Erythroblast (primary cell): ENCODE data around the gene PEAR1.
"Not testable (repeated sequence)": the region's sequence is repeated elsewhere in the genome, so short reads cannot be mapped to it uniquely, and the experiment has no call there.

Source experiments
- DNase-seq, 2 experiments: peaks; one replicate each; lab custom pipeline; 2025; lab: John Stamatoyannopoulos, UW
- GATA1 ChIP-seq: IDR thresholded peaks from 2 replicates; pipeline ENCODE4 v1.6.1; 2011; ENCODE audit warnings: low read depth, mild to moderate bottlenecking, control low read depth, low read length, moderate library complexity
- POLR2A ChIP-seq: IDR thresholded peaks from 2 replicates; pipeline ENCODE4 v1.6.1; 2011; ENCODE audit warnings: mild to moderate bottlenecking, low read length

PEAR1 gene

DNA sequence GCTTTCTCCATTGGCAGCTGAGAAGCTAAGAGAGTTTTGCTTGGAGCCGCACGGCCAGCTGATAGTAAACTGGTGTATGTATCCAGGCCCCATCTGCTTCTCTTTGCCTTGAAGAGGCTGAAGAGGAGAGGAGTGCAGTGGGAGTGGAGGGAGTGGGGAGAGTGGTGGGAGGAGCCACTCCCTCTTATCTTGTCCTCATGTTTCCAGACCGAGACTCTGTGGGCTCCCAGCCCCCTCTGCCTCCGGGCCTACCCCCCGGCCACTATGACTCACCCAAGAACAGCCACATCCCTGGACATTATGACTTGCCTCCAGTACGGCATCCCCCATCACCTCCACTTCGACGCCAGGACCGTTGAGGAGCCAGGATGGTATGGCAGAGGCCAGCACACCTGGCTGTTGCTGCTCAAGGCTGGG is 20.9 kb downstream of the PEAR1 start:
- TF ChIP-seq POLR2A = no peak
- no peak for TF ChIP-seq GATA1
- DNase-seq = peak; percentile 26 to 34

DNA sequence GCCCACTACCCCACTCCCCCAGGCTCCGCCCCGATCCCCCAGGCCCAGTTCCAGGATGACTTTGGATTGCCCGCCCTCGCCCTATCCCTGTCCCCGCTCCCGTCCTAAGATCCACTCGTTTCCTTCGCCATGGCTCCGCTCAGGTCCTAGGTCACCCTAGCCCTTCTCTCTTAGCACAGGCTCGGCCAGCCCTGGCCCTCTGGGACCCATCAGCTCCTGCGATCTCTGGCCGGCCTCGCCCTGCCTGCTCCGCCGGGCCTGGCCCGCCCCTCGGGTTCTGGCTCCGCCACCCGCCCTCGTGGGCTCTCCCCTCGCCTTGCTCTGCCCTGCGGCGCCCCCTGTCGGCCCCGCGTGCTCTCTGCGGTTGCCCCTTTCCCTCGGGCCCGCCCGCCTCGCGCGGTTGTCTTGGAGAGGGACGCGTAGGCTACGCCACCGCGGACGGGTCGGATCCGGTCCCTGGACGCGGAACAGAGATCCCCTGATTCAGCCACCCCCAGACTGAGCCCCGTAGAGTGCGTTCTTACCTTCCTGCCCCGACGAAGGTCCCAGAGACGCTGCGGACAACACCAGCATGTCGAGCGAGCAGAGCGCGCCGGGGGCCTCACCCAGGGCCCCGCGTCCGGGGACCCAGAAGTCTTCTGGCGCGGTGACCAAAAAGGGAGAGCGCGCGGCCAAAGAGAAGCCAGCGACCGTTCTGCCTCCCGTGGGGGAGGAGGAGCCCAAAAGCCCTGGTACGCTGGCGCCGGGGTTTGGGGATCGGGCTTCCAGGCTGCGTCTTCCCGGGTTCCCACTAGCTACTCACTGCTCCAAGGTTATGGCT is 26.9 kb downstream of the PEAR1 start, which contains the start of gene LRRC71:
Gene LRRC71 (plus strand): TSS at position 400 of the 820 bp plus-strand sequence. CDS start 172 bp downstream, at position 572.
- TF ChIP-seq POLR2A (no peak), GATA1 (peak; percentile 48)
- peak; percentile 89 to 92 for DNase-seq

DNA sequence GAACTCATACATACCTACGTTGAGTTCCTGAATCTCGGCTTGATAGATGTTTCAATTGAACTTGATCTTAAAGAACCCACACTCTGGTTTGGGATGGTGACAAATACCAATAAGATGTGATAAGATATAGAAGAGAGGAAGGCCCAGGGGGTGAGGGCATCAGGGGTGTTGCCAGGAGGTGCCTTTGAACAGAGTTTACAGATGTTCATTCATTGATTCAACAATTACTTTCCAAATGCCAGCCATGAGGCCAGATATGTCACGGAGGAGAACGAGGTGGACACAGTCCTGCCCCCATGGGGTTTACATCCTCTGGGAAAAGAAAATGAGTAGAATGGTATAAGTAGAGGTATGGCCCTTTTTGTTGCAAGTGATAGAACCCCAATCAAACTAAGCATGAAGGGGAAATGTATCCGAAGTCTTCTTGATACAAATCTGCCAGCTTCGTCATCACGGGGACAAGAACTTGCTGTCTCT is 27.6 kb downstream of the PEAR1 start:
- TF ChIP-seq GATA1 (no peak), POLR2A (no peak)
- no peak for DNase-seq

DNA sequence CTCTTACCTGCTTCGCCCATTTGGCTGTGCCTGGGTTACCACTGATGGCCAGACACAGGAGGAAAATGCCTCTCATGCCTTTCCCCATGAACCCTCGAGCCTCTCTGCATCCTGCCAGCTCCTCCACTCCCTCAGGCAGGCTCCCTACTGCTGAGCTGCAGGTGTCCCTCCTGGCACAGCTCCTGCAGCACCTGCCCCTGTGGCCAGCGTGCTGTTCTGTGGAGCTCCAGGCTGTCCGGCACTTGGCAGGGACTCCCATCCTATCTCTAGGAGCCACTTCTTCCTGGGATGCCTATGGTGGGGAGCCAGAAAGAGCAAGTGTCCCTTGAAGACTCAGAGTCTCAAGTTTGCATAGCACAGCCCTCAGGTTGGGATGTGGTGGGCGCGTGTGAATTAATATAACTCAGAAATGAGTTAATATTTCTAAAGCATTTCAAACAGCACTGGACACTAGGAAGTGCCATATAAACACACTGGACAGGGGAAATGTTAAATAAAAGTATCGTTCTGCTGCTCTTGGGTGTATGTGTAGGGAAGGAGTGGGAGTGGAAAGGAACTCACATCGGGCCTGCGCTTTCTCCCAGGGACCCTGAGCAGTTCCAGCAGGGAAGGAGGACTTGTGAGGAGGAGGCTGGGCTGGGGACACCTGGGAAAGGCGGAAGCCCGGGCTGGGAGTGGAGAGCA is 29.6 kb downstream of the PEAR1 start:
- TF ChIP-seq POLR2A (no peak), GATA1 (no peak)
- no peak for DNase-seq

DNA sequence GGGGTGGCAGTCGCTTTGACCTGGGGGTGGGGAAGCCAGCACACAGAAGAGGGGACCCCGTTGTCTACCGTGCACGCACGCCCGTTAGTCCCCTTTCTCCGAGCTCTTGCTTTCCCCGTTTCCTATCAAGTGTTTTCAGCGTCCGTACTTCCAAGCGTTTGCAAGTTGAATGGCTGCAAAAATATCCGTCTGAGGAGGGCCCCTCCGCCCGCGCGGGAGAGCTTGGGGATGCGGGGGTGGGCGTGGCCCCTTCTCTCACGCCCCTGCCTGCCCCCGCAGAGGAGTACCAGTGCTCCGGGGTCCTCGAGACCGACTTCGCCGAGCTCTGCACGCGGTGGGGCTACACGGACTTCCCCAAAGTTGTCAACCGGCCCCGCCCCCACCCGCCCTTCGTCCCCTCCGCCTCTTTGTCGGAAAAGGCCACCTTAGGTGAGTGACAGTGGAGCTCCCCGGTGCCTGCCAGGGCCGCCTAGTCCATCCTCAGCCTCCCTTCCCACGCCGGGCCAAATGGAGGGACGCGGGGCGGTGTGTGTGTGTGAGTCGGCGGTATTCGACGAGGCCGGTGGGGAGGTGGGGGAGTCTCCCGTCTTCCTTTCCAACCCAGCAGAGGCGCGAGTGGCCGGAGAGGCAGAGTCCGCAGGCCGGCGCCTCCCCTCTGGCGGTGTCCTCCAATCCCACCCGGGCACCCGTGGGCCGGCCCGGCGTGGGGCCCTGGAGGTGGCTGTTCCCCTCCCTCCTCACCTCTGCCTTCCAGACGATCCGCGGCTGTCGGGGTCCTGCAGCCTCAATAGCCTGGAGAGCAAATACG is 30.4 kb downstream of the PEAR1 start:
- TF ChIP-seq GATA1 = no peak
- TF ChIP-seq POLR2A = no peak
- no peak for DNase-seq

DNA sequence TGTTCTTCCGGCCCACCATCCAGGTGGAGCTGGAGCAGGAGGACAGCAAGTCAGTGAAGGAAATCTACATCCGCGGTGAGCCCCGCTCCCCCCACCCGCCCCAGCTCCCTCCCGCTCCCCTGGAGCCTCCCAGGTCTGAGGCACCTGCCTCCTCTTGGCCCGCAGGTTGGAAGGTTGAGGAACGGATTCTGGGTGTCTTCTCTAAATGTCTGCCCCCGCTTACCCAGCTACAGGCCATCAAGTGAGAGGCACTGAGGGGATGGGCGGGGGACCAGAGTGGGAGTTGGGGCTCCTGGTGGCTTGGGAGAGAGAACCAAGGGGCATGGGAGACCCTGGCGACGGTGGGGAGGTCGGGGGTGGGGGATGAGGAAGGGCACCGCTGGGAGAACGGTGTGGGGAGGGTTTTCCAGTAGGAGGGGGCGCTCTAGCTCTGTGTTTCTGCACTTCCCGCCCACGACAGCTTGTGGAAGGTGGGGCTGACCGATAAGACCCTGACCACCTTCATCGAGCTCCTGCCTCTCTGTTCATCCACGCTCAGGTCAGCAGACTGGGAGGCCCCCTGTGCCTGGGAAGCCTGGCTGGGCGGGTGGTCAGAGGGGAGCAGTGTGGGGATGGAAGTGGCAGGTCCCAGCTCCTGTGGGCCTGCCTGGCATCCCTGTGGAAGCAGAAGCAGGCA is 31.1 kb downstream of the PEAR1 start:
- TF ChIP-seq POLR2A (no peak), GATA1 (no peak)

DNA sequence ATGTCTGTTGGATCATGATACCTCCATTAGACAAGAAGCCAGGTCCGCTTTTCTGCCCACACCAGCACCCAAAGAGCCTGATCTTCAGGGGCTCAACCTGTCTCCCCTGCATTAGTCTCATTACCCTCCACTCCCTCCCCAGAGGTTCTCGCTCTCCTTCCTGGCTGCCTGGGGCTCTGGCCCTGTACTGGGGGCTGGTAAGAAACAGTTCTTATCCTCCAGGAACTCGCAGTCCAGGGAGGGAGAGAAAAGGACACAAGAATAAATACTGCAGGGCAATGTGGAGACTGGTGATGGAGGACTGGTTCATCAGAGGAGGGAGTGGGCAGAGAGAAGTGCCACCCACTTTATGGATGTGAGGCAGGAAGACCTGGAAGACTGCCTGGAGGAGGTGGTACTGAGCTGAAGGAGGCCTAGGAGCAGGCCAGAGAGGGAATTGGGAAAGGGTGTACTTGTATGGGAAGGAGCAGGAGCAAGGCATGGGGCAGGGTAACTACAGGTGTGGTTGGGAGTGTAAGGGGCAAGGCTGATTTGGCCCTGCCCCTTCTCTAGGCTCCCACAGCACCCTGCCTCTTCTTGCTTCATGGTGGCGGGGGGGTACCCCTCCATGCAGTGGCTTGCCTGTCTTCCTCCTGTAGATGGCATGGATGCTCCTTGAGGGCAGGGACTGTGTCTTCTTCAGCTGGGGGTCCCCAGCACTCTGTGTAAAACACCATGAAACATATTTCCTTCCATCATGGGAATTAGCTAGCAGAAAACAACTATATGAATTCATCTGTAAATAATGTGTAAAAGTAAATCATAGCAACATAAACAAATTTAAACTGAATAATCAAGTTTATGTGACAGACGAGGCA is 31.9 kb downstream of the PEAR1 start:
- no peak for TF ChIP-seq POLR2A
- no peak for TF ChIP-seq GATA1

More for the DNA sequence above, 31.1 kb downstream of the PEAR1 start:
- no peak for DNase-seq

DNA sequence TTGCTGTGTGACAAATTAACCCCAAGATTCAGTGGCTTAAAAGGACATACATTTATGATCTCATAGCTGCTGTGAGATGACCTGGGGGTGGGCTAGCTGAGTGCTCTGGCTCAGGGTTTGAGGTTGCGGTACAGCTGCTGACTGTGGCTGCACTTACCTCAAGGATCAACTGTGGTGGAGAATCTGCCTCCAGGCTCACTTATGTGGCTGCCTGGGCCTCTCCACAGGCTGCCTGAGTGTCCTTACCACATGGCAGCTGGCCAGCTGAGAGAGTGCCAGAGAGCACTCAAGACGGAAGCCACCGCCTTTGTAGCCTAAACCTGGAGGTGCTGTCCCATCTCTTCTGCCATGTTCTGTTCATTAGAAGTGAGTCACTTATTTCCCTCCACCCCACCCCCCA is 32.7 kb downstream of the PEAR1 start:
- TF ChIP-seq POLR2A (no peak), GATA1 (no peak)
- peak; percentile 57 to 61 for DNase-seq

More for the DNA sequence above, 31.9 kb downstream of the PEAR1 start:
- no peak for DNase-seq

DNA sequence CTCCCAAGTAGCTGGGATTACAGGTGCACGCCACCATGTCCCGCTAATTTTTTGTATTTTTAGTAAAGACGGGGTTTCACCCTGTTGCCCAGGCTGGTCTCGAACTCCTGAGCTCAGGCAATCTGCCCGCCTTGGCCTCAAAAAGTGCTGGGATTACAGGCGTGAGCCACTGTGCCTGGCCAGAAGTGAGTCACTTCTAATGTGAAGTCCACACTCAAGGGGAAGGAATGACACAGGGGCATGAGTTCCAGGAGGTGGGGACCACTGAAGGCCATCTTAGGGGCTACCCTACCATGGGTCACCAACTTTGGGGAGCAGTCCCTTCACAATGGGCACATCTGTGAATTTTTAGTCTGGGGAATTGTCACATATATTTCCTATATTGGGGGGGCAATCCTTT is 33.2 kb downstream of the PEAR1 start:
- not testable (repeated sequence) for DNase-seq

DNA sequence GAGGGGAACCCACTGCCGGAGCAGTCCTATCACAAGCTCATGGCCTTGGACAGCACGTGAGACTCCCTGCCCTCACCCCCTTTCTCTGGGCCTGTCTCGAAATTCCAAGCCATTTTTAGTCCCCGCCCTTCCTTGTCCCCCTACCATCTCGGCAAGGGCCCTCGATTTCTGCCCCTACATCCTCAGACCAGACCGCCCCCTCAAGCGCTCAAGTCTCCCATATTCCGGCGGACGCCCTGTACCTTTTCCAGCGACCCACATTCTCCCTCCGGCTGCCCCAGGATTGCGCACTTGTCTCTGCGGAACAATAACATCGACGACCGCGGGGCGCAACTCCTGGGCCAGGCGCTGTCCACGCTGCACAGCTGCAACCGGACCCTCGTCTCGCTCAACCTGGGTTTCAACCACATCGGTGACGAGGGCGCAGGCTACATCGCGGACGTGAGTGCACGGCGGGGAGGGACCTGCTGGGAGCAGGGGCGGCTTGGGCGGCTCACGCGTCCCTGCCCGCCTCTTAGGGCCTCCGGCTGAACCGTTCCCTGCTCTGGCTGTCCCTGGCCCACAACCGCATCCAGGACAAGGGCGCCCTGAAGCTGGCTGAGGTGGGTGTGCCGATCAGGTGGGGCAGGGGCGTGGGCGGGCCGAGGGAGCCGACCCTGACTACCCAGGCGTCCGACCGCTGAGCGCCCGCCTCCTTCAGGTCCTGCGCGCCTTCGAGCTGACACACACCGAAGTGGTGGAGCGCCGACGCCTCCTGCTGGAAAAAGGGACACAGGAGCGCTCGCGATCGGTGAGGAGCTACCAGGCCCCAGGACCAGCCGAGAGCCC is 33.9 kb downstream of the PEAR1 start:
- DNase-seq = peak; percentile 63 to 76
- no peak for TF ChIP-seq GATA1

DNA sequence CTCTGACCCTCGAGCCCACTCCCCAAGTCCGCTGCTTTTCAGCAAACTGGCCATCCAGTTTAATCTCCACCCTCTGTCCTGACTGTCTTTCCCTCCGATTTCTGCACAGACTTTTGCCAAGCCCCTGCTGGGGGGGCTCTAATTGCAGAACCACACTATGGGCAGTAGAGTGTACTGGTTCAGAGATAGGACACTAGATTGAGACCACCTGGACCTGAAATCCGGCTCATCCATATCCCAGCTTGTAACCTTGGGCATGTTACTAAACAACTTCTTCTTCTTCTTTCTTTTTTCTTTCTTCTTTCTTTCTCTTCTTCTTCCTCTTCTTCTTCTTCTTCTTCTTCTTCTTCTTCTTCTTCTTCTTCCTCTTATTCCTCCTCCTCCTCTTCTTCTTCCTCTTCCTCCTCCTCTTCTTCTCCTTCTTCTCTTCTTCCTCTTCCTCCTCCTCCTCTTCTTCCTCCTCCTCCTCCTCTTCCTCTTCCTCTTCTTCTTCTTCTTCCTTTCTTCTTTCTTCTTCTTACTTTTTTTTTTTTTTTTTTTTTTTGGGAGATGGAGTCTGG is 34.6 kb downstream of the PEAR1 start:
- DNase-seq = no peak
- TF ChIP-seq POLR2A (no peak), GATA1 (no peak)
